DMS53 treated with DMSO at 0.1 percent for 48 hours (cell line): ENCODE measurements around the gene SPRYD3.
"Not testable (repeated sequence)": the region's sequence is repeated elsewhere in the genome, so short reads cannot be mapped to it uniquely, and the experiment has no call there.

Source experiments
- DNase-seq: peaks from one replicate; lab custom pipeline; 2025; ENCODE audit not compliant: unreplicated experiment; lab: John Stamatoyannopoulos, UW

Gene SPRYD3

GRCh38 chr12:53051881-53052412, 27.2 kb downstream of the SPRYD3 start:
- no peak for DNase-seq

- no peak for DNase-seq
Measured at GRCh38 chr12:53051058-53051880, 27.9 kb downstream of the SPRYD3 start.

GRCh38 chr12:53050426-53051057, 28.6 kb downstream of the SPRYD3 start:
- DNase-seq = no peak

- peak; percentile 20 for DNase-seq
Measured at GRCh38 chr12:53049571-53050318, 29.4 kb downstream of the SPRYD3 start, which contains the start of gene TNS2. Gene TNS2, plus strand, starts transcription at chr12:53050065. Its CDS starts 121 bp downstream, at chr12:53050186.

GRCh38 chr12:53048780-53049401, 30.3 kb downstream of the SPRYD3 start:
- DNase-seq = no peak

- DNase-seq = peak; percentile 51
Measured at GRCh38 chr12:53048033-53048779, 31.0 kb downstream of the SPRYD3 start.

- peak; percentile 71 for DNase-seq
Measured at GRCh38 chr12:53047221-53048032, 31.8 kb downstream of the SPRYD3 start.

- peak; percentile 71 for DNase-seq
Measured at GRCh38 chr12:53046655-53047220, 32.5 kb downstream of the SPRYD3 start.

GRCh38 chr12:53045696-53046045, 33.5 kb downstream of the SPRYD3 start:
- no peak for DNase-seq

GRCh38 chr12:53044896-53045695, 34.1 kb downstream of the SPRYD3 start:
- no peak for DNase-seq

- no peak for DNase-seq
Measured at GRCh38 chr12:53044052-53044581, 35.1 kb downstream of the SPRYD3 start.

GRCh38 chr12:53042607-53043454, 36.4 kb downstream of the SPRYD3 start:
- DNase-seq = no peak

GRCh38 chr12:53039851-53040250, 39.3 kb downstream of the SPRYD3 start:
- no peak for DNase-seq

- no peak for DNase-seq
Measured at GRCh38 chr12:53036802-53037201, 42.4 kb downstream of the SPRYD3 start.

GRCh38 chr12:53034459-53034858, 44.7 kb downstream of the SPRYD3 start:
- no peak for DNase-seq

- not testable (repeated sequence) for DNase-seq
Measured at GRCh38 chr12:53033832-53034231, 45.4 kb downstream of the SPRYD3 start.

GRCh38 chr12:53031616-53032015, 47.6 kb downstream of the SPRYD3 start:
- no peak for DNase-seq
